Esophagus squamous epithelium (tissue), 5 donors: ENCODE data around the gene ATXN7L2. TPM values are rescaled to one million over a fixed set of nuclear protein-coding genes. Genes with fewer than 3 reads are reported as not detected.
"Not testable (repeated sequence)": the region's sequence is repeated elsewhere in the genome, so short reads cannot be mapped to it uniquely, and the experiment has no call there.

Source experiments
- DNase-seq: peaks from one replicate; lab custom pipeline; 2025; lab: John Stamatoyannopoulos, UW
- H3K27ac ChIP-seq, 4 donors: fragments of 200-600 bp; sonication (generic); one replicate each; pipeline ENCODE4 v1.5.1; 2016 to 2019; ENCODE audit warnings: mild to moderate bottlenecking in 1 of 4
- H3K27me3 ChIP-seq, 4 donors: fragments of 200-600 bp; sonication (generic); 1 replicate in 3 of 4; 2 replicates in 1 of 4; pipeline versions ENCODE4 v1.5.1 to v1.6.0; 2017 to 2021; ENCODE audit warnings: antibody characterized with exemption in 1 of 4
- H3K36me3 ChIP-seq, 3 donors: fragments of 200-600 bp; sonication (generic); one replicate each; pipeline ENCODE4 v1.5.1; 2016 to 2019
- H3K4me1 ChIP-seq, 3 donors: fragments of 200-600 bp; sonication (generic); one replicate each; pipeline ENCODE4 v1.5.1; 2017 to 2019
- H3K4me3 ChIP-seq, 4 donors: fragments of 200-600 bp; sonication (generic); 1 replicate in 3 of 4; 2 replicates in 1 of 4; pipeline ENCODE4 v1.5.1; 2016 to 2019; ENCODE audit warnings: mild to moderate bottlenecking in 2 of 4, moderate library complexity in 1 of 4
- H3K9me3 ChIP-seq, 3 donors: fragments of 200-600 bp; sonication (generic); one replicate each; pipeline ENCODE4 v1.5.1; 2016 to 2019
- POLR2A ChIP-seq, 4 donors: fragments of 450-650 bp; IDR thresholded peaks; one replicate each; pipeline ENCODE4 v1.6.1; 2017; ENCODE audit warnings: antibody characterized with exemption in 4 of 4, mild to moderate bottlenecking in 4 of 4, moderate library complexity in 3 of 4
- WGBS, 2 donors: methylation state at CpG; one replicate each; pipeline ENCODE4 v1.1.5; 2018; 5-methylcytosine and 5-hydroxymethylcytosine counted together
- intact Hi-C: fragments of 100-400 bp; cut with DNase I; formaldehyde crosslinking; loops from one replicate; pipeline ENCODE4 v1.15.0; 2022
- total RNA-seq, 4 donors: library from RNA; depleted of rRNA; stranded (reverse); fragments of >200 nt; gene quantifications; one replicate each; pipeline ENCODE4 v1.1.0, GENCODE V29; 2016
- TF ChIP-seq, protein P1 (sequence below), 6 experiments: fragments of 450-650 bp in 4 of 6; fragments of 200-600 bp in 2 of 6; sonication (generic) in 2 of 6; IDR thresholded peaks; one replicate each; pipeline ENCODE4 v1.5.1; 2016 to 2019; ENCODE audit warnings: antibody characterized with exemption in 6 of 6, mild to moderate bottlenecking in 4 of 6, moderate library complexity in 4 of 6
- donor health status: DM: yes; HTN: yes; CAD: no.

ATXN7L2 gene
- total RNA-seq, 4 donors from 2014 or later = 2.1 to 5.9 (median 3.8) TPM

DNA sequence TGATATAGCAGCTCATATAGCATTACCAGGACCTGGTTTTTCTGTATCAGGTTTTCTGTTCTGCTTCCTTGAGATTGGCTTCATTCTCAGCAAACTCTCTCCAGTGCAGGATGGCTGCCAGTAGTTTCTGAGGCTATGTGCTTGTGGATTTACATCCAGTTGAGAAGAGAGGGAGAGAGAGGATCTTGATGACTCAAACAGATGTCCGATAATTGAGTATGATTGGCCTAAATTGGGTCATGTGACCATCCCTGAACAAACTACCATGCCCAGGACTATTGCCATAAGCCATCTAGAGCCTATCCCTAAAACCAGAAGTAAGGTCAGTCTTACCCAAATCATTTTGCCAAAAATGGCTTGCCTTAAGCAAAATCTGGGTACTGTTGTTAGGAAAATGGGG, 39.4 kb upstream of the ATXN7L2 start:
- H3K27ac ChIP-seq = no peak overlapping the region
- peaks cover 0 to 59% (median 2%) of the 10 kb centered on the region in 4 donors for H3K27me3 ChIP-seq
- H3K9me3 ChIP-seq = no peaks in the 10 kb centered on the region
- intact Hi-C loops = no loop called here
- TF ChIP-seq, protein P1, sequence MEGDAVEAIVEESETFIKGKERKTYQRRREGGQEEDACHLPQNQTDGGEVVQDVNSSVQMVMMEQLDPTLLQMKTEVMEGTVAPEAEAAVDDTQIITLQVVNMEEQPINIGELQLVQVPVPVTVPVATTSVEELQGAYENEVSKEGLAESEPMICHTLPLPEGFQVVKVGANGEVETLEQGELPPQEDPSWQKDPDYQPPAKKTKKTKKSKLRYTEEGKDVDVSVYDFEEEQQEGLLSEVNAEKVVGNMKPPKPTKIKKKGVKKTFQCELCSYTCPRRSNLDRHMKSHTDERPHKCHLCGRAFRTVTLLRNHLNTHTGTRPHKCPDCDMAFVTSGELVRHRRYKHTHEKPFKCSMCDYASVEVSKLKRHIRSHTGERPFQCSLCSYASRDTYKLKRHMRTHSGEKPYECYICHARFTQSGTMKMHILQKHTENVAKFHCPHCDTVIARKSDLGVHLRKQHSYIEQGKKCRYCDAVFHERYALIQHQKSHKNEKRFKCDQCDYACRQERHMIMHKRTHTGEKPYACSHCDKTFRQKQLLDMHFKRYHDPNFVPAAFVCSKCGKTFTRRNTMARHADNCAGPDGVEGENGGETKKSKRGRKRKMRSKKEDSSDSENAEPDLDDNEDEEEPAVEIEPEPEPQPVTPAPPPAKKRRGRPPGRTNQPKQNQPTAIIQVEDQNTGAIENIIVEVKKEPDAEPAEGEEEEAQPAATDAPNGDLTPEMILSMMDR (IDR thresholded peaks at IDR 0.05) = no peak
- TF ChIP-seq POLR2A (IDR thresholded peaks at IDR 0.05) = no peak
- no peak overlapping the region for H3K4me3 ChIP-seq
- no peaks in the 10 kb centered on the region for H3K4me1 ChIP-seq
- WGBS, 2 donors = 80 to 92% methylated on average over 1 of the region's 1 CpG
- H3K36me3 ChIP-seq = no peaks in the 10 kb centered on the region
- no peak for DNase-seq

DNA sequence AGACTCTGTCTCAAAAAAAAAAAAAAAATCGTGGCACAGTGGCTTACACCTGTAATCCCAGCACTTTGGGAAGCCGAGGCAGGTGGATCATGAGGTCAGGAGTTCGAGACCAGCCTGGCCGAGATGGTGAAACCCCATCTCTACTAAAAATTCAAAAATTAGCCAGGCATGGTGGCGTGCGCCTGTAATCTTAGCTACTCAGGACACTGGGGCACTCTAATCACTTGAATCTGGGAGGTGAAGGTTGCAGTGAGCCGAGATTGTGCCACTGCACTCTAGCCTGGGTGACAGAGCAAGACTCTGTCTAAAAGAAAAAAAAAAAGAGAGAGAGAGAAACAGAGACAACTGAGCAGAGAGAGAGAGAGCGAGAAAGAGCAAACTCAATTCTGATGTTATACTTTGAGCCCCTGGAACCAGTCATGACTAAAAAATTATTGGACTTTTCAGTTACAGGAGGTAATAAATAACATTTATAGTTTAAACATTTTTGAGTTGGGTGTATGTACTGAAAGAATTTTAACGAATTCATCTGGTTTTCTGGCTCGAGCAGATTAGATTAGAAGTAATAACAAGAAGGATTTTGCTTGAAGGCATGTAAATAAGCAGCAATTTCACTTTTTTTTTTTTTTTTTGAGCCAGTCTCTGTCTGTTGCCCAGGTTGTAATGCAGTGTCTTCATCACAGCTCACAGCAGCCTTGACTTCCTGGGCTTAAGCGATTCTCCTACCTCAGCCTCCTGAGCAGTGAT, 37.6 kb upstream of the ATXN7L2 start:
- H3K27me3 ChIP-seq = peaks cover 0 to 75% (median 2%) of the 10 kb centered on the region in 4 donors
- H3K4me3 ChIP-seq, H3K9me3 ChIP-seq, H3K4me1 ChIP-seq, H3K36me3 ChIP-seq, intact Hi-C loops, DNase-seq, H3K27ac ChIP-seq: not testable (repeated sequence)
- WGBS, 2 donors = 63 to 66% methylated on average over 9 to 11 of the region's 11 CpGs

DNA sequence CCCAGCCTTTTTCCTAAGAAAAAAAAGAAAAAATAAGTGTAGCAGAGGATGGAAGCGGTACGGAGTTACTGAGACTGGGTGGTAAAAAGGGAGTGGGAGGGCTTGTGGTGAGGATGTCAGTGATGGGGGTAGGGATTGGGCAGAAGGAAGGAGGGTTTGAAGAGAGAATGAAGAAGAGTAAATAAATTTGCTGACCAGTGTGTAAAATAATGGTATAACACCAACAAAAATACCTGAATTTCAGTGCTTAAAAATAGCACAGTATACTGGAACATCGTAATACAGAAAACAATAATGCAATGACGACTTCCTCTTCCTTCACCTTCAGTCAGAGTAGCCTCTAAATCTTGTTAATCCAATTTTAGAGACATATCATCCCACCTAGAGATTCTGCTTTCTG, 36.2 kb upstream of the ATXN7L2 start:
- TF ChIP-seq POLR2A (IDR thresholded peaks at IDR 0.05) = no peak
- TF ChIP-seq, protein P1 (IDR thresholded peaks at IDR 0.05) = no peak
- Histone ChIP-seq H3K27me3 (peaks cover 0 to 79% (median 2%) of the 10 kb centered on the region in 4 donors), H3K27ac (no peak overlapping the region), H3K9me3 (no peaks in the 10 kb centered on the region), H3K36me3 (no peaks in the 10 kb centered on the region), H3K4me3 (no peak overlapping the region), H3K4me1 (no peaks in the 10 kb centered on the region)
- no peak for DNase-seq
- 57 to 60% methylated on average over 4 of the region's 4 CpGs for WGBS, 2 donors
- intact Hi-C loops = no loop called here

DNA sequence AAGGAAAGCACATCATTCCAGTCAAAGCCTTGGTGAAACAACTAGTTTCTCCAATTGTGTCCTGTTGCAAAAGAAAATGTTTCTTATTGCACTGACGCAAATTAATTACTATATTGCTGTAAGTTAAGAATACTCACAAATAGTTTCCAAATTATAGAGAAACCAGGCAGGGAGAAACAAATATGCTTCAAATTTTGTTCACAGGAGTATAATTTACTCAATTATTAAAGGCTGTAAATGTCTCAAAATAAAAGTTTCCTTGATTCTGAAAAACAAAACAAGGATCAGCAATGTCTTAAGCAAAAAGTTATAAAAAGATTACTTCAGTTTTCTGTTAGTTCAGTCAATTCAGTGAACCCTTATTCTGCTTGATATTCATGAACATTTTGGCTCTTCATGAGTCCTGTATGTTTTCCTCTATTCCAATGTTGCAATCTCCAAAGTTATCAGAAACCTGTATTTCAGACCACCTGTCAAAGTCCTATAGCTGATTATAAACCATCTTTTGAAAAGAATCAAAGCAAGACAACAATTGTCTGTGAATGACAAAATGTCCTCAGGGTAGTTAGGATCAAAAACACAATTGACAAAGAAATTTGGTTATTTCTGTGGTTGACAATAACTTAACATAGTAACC, 29.1 kb upstream of the ATXN7L2 start:
- TF ChIP-seq, protein P1 (IDR thresholded peaks at IDR 0.05) = no peak
- TF ChIP-seq POLR2A (IDR thresholded peaks at IDR 0.05) = no peak
- Histone ChIP-seq H3K27me3 (peaks cover 0 to 40% (median 0%) of the 10 kb centered on the region in 4 donors), H3K9me3 (no peaks in the 10 kb centered on the region), H3K4me3 (no peak overlapping the region), H3K36me3 (no peaks in the 10 kb centered on the region), H3K4me1 (no peaks in the 10 kb centered on the region), H3K27ac (no peak overlapping the region)
- 89 to 100% methylated on average over 1 of the region's 1 CpG for WGBS, 2 donors
- DNase-seq = no peak
- intact Hi-C loops = no loop called here

DNA sequence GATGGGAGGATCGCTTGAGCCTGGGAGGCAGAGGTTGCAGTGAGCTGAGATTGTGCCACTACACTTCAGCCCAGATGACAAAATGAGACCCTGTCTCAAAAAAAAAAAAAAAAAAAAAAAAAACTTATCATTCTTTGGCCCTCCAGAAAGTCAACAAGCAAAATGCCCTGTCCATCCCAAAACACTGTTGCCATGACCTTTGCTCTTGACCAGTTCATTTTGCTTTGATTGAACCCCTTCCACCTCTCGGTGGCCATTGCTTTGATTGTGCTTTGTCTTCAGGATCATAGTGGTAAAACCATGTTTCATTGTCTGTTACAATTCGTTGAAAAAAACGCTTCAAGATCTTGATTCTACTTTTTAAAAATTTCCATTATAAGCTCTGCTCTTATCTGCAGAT, 25.9 kb upstream of the ATXN7L2 start:
- WGBS, 2 donors = 76 to 91% methylated on average over 4 of the region's 4 CpGs
- peaks cover 0 to 38% (median 0%) of the 10 kb centered on the region in 4 donors for H3K27me3 ChIP-seq
- TF ChIP-seq, protein P1 (IDR thresholded peaks at IDR 0.05) = no peak
- TF ChIP-seq POLR2A (IDR thresholded peaks at IDR 0.05) = no peak
- H3K27ac ChIP-seq = no peak overlapping the region
- no peaks in the 10 kb centered on the region for H3K9me3 ChIP-seq
- intact Hi-C loops = no loop called here
- no peaks in the 10 kb centered on the region for H3K36me3 ChIP-seq
- DNase-seq = no peak
- H3K4me3 ChIP-seq = no peak overlapping the region
- H3K4me1 ChIP-seq = no peaks in the 10 kb centered on the region
